Activated CD8-positive, alpha-beta memory T cell treated with anti-CD3 and anti-CD28 coated beads for 36 hours (primary cell): ENCODE results near the gene PKIB. TPM values are rescaled to one million over a fixed set of nuclear protein-coding genes. Genes with fewer than 3 reads are reported as not detected.
"Not testable (repeated sequence)": the region's sequence is repeated elsewhere in the genome, so short reads cannot be mapped to it uniquely, and the experiment has no call there.

Experiments
- CTCF ChIA-PET: fragments of 350-600 bp; sonication (Branson Sonifier 250); formaldehyde crosslinking; loops from one replicate; lab custom pipeline; 2021; ENCODE audit warnings: antibody characterized with exemption; lab: Charles Lee
- POLR2A ChIA-PET: fragments of 350-600 bp; sonication (Branson Sonifier 250); formaldehyde crosslinking; loops from one replicate; lab custom pipeline; 2021; ENCODE audit warnings: antibody characterized with exemption; lab: Charles Lee
- total RNA-seq, 2 experiments: library from RNA; stranded (reverse); gene quantifications; one replicate each; pipeline ENCODE4 v1.2.3, GENCODE V29; 2021

PKIB gene
- total RNA-seq, 2 experiments from 2014 or later, result not detected

GRCh38 chr6:122619309-122619708 is 9.1 kb downstream of the PKIB start:
- POLR2A ChIA-PET, result no interaction called here
- CTCF ChIA-PET, result no interaction called here

- ChIA-PET POLR2A (no interaction called here), CTCF (no interaction called here)
These were observed 10.2 kb downstream of the PKIB start for GRCh38 chr6:122620428-122620827.

GRCh38 chr6:122620902-122621301 is 10.7 kb downstream of the PKIB start:
- CTCF ChIA-PET, result no interaction called here
- POLR2A ChIA-PET, result no interaction called here

- ChIA-PET POLR2A (no interaction called here), CTCF (no interaction called here)
These were observed 11.4 kb downstream of the PKIB start for GRCh38 chr6:122621638-122622037.

GRCh38 chr6:122622479-122622878 is 12.3 kb downstream of the PKIB start:
- ChIA-PET POLR2A (no interaction called here), CTCF (no interaction called here)

GRCh38 chr6:122623279-122623678 is 13.1 kb downstream of the PKIB start:
- POLR2A ChIA-PET, result no interaction called here
- CTCF ChIA-PET, result no interaction called here

GRCh38 chr6:122624853-122625252 is 14.6 kb downstream of the PKIB start:
- ChIA-PET POLR2A (no interaction called here), CTCF (no interaction called here)

GRCh38 chr6:122628714-122629113 is 18.5 kb downstream of the PKIB start:
- POLR2A ChIA-PET, result no interaction called here
- CTCF ChIA-PET, result no interaction called here

GRCh38 chr6:122631571-122632249 is 21.5 kb downstream of the PKIB start:
- ChIA-PET POLR2A (no interaction called here), CTCF (no interaction called here)

- CTCF ChIA-PET, result no interaction called here
- POLR2A ChIA-PET, result no interaction called here
These were observed 30.2 kb downstream of the PKIB start for GRCh38 chr6:122640366-122640765.

- POLR2A ChIA-PET, result no interaction called here
These were observed 31.6 kb downstream of the PKIB start for GRCh38 chr6:122641819-122642218.

GRCh38 chr6:122642604-122643003 is 32.4 kb downstream of the PKIB start:
- POLR2A ChIA-PET, CTCF ChIA-PET: not testable (repeated sequence)

More at GRCh38 chr6:122641819-122642218, 31.6 kb downstream of the PKIB start:
- CTCF ChIA-PET, result no interaction called here

GRCh38 chr6:122645256-122645655 is 35.1 kb downstream of the PKIB start:
- ChIA-PET CTCF (no interaction called here), POLR2A (no interaction called here)

- ChIA-PET CTCF (no interaction called here), POLR2A (no interaction called here)
These were observed 37.6 kb downstream of the PKIB start for GRCh38 chr6:122647765-122648164.

- ChIA-PET POLR2A (no interaction called here), CTCF (no interaction called here)
These were observed 38.5 kb downstream of the PKIB start for GRCh38 chr6:122648726-122649125.

GRCh38 chr6:122649701-122650100 is 39.5 kb downstream of the PKIB start:
- ChIA-PET POLR2A (no interaction called here), CTCF (no interaction called here)

GRCh38 chr6:122650403-122650802 is 40.2 kb downstream of the PKIB start:
- CTCF ChIA-PET, result no interaction called here
- POLR2A ChIA-PET, result no interaction called here

GRCh38 chr6:122651031-122651430 is 40.8 kb downstream of the PKIB start:
- ChIA-PET POLR2A (no interaction called here), CTCF (no interaction called here)

GRCh38 chr6:122651604-122652003 is 41.4 kb downstream of the PKIB start:
- ChIA-PET POLR2A (no interaction called here), CTCF (no interaction called here)

- CTCF ChIA-PET, result no interaction called here
These were observed 42.2 kb downstream of the PKIB start for GRCh38 chr6:122652431-122652830.

GRCh38 chr6:122653094-122653493 is 42.9 kb downstream of the PKIB start:
- POLR2A ChIA-PET, result no interaction called here

More at GRCh38 chr6:122652431-122652830, 42.2 kb downstream of the PKIB start:
- POLR2A ChIA-PET, result no interaction called here

GRCh38 chr6:122654012-122654411 is 43.8 kb downstream of the PKIB start:
- ChIA-PET POLR2A (interaction anchor here (0.7 kb wide), 1 partner anchor 42 kb away, joined by 4 read pairs; no protein-coding TSS in a partner anchor), CTCF (no interaction called here)

More at GRCh38 chr6:122653094-122653493, 42.9 kb downstream of the PKIB start:
- CTCF ChIA-PET, result no interaction called here
